HG03097 (cell line): ENCODE results near the gene QSOX1.

Source experiments
- ATAC-seq: cut with Tn5 transposase; IDR thresholded peaks from one replicate; pipeline ENCODE4 v1.9.1; 2021; ENCODE audit not compliant: unreplicated experiment, low FRiP score

QSOX1 gene

GRCh38 chr1:180168786-180169639, 14.3 kb downstream of the QSOX1 start:
- no peak for ATAC-seq

DNA sequence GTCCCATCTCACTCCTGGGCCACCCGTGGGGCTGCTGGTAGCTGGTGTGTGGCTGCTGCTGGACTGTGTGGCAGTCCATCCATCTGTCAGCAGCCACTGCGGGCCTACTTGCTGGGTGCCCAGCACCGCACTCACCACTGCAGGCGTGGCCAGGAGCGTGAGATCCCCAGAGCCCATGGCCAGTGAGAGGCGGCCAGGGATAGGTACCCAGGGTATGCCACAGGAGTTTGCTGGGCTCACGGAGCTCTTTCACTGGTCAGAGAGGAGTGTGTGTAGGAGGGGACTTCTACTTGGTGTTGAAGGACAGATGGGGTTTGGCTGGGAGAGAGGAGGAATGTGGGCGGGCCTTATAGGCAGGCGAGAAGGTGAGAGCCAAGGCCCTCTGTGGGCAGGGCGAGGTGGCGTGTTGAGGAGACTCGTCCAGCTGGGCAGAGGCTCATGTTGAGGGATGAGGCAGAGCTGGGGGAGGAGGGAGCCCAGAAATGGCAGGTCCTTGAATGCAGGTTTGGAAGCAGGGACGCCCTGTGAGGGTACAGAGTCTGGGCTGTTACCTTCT, 15.0 kb downstream of the QSOX1 start:
- ATAC-seq, result no peak

GRCh38 chr1:180170546-180171151, 16.0 kb downstream of the QSOX1 start:
- no peak for ATAC-seq

- no peak for ATAC-seq
Measured at GRCh38 chr1:180171691-180172090, 17.0 kb downstream of the QSOX1 start.

DNA sequence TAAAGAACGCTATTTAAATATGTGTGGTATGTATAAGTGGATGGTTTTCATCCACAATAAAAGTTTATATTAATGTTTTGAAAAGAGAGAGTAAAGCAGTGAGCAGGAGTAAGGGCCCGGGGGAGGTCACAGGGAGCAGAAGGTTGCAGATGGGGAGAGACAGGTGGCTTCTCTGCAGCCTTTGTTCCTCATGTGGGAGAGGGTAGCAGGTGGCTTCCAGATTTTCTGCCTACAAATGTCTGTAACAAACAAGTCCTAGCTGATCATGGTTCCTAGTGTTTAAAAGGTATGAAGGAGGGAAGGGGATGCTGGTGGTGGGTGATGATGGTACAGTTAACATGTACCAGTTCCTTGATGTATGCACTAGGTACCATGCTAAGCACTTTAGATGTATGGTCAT, 18.8 kb downstream of the QSOX1 start:
- ATAC-seq, result no peak

GRCh38 chr1:180173952-180174351, 19.3 kb downstream of the QSOX1 start:
- no peak for ATAC-seq

DNA sequence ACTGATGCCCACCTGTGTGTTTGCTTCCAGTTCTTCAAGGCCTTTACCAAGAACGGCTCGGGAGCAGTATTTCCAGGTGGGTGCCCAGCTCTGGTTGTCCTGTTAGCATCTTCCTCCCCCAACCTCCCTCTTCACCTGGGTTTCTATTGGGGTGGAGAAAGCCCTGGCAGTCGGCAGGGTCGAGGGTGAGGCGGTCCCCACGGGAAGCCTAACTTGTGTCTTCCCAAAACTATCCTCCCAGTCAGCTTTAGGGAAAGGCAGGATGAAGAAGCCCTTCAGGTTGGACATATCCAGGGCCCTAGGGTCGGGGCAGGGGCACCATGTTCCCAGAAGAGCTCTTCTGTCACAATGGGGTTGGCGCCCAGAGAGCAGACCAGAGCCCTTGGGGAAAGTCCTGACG, 20.6 kb downstream of the QSOX1 start:
- no peak for ATAC-seq

- no peak for ATAC-seq
Measured at GRCh38 chr1:180175806-180176205, 21.1 kb downstream of the QSOX1 start.

- no peak for ATAC-seq
Measured at GRCh38 chr1:180176965-180177364, 22.3 kb downstream of the QSOX1 start.

GRCh38 chr1:180177931-180178330, 23.3 kb downstream of the QSOX1 start:
- ATAC-seq, result no peak

- ATAC-seq, result no peak
Measured at GRCh38 chr1:180178511-180179161, 24.0 kb downstream of the QSOX1 start.

DNA sequence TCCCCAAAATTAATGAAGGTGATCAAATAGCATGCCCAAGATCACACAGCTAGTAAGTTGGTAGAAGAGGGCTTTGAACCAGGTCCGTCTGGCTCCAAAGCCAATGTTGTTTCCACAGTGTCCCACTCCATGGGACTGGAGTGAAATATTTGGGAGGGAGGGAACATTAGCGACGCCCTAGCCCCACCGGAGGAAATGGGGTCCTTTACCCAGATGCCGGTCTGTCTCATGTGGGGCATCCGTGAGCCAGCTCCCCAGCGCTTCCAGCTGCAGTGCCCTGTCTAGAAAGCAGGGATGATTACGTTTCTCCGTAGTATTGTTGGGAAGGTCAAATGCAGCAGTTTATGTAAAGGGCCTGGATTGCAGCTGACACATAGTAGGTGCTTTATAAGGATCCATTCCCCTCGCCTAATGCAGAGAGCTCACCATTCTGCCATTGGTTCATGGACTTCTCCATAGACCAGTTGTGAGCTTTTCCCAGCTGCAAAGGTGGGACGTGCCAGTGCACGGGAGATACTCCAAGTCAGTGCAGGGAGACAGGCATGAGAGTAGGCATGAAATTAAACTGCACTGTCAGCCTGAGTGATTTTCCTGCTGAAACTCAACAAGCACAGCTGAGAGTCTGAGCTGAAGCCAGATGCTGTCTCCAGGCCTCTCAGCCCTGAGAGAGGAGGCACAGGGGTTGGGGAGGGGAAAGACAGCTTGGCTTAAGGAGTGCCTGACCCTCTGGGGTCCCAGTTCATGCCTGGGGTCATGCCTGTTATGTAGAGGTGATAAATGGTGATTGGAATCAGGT, 24.7 kb downstream of the QSOX1 start:
- no peak for ATAC-seq

- ATAC-seq, result no peak
Measured at GRCh38 chr1:180181048-180181447, 26.4 kb downstream of the QSOX1 start.

DNA sequence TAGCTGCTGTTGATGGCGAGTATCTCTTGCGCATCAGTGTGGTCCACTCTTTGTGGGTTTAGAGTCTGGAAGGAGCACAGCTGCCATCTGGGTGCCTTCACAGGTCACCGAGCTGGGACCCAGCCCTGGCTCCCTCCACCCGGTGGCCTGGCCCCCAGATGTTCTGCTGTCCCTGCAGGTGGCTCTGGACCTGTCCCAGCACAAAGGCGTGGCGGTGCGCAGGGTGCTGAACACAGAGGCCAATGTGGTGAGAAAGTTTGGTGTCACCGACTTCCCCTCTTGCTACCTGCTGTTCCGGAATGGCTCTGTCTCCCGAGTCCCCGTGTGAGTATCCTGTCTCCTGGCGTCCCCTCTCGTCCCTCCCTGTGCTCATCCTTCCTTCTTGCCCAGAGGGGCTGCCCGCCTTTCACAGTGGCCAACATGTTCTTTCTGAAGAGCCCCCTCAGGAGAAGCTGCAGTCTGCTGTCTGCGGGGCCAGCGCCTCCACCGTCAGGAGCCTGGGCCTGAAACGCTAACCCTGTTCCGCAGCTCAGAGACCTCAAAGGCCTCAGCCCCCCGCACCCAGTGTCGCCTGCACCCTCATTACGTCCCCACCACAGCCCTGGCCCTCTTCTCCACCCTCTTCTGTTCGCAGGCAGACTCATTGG, 27.4 kb downstream of the QSOX1 start:
- ATAC-seq, result no peak

- ATAC-seq, result no peak
Measured at GRCh38 chr1:180182643-180183311, 28.1 kb downstream of the QSOX1 start.

DNA sequence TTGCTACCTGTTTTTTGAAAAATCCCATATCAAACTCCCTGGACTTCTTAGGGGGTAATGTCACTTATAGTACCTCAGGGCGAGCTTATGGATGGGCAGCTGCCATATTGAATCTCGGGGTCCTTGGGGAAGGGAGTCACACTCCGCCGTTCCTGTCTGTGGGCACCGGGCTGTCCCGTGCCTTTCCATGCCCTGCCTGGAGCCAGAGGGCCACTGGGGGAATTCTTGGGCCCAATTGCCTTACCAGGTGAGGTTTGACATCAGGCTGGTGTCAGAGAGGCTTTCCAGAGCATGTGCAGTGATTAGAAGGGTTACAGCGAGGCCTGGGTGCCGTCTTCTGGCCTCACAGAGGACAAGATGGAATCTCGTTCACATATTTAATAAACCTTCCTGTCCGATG, 28.8 kb downstream of the QSOX1 start:
- no peak for ATAC-seq

DNA sequence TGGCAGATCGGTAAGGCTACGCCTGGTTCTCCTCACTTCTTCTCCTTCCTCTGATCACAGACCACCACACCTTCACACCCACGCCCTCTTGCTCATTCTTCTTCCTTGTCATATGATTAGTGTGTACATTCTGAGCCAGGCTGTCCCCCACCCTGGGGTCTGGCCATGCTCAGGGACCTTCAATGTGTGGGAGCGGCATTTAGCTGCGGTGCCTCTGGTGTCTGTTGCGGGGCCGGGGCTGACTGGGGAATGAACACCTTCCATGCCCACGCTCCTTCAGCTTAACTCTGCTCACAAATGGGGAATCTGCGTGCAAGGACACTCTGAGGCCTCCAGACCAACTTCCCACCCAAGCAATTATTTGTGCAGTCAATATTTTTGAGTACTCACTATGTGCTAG, 29.4 kb downstream of the QSOX1 start:
- no peak for ATAC-seq

- ATAC-seq, result no peak
Measured at GRCh38 chr1:180185281-180185680, 30.6 kb downstream of the QSOX1 start.

GRCh38 chr1:180185971-180186645, 31.4 kb downstream of the QSOX1 start:
- ATAC-seq, result no peak
